ENCODE measurements around the gene TENT4A.
A peak's percentile ranks its signal among the peaks of the same experiment; 100 is the strongest.
"Not testable (repeated sequence)": the region's sequence is repeated elsewhere in the genome, so short reads cannot be mapped to it uniquely, and the experiment has no call there.

TENT4A gene

DNA sequence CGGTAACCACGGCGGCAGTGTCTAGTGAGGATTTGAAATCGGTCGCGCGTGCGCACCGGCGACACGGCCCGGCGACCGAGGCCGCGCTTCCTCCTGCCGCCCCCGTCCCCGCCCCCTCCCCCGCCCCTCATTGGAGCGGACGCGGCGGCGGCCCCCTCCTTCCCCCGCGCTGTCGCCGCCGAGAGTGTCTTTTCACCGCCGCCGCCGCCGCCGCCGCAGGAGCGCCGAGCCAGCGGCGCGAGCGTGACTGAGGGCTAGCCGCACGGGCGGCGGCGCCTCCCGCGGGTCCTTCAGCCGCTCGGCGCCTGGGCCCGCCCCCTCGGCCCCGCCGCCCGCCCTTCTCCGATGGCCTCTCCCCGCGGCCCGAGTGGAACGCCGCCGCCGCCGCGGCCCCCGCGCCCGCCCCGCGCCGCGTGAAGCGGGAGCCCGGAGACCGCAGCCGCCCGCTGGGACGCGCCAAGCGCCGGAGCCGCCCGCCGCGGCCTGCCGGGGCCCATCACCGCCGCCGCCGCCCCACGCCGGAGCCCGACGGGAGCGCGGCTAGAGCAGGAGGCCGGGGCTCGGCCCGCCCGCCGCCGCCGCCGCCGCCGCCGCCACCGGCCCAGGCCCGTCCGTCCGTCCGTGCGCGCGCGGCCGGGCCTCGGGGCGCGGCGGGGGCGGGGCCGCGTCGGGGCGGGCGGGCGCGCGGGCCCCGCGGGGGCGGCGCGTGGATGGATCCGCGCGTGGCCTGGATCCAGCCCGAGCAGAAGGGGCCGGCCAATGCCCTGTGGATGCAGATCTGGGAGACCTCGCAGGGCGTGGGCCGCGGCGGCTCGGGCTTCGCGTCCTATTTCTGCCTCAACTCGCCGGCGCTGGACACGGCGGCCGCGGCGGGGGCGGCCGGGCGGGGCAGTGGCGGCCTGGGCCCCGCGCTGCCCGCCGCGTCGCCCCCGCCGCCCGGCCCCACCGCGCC lies at the start of gene TENT4A:
Gene TENT4A (plus strand): TSS at position 159 of the 952 bp plus-strand sequence. CDS start 552 bp downstream, at position 711.
- TF ChIP-seq, protein P1, sequence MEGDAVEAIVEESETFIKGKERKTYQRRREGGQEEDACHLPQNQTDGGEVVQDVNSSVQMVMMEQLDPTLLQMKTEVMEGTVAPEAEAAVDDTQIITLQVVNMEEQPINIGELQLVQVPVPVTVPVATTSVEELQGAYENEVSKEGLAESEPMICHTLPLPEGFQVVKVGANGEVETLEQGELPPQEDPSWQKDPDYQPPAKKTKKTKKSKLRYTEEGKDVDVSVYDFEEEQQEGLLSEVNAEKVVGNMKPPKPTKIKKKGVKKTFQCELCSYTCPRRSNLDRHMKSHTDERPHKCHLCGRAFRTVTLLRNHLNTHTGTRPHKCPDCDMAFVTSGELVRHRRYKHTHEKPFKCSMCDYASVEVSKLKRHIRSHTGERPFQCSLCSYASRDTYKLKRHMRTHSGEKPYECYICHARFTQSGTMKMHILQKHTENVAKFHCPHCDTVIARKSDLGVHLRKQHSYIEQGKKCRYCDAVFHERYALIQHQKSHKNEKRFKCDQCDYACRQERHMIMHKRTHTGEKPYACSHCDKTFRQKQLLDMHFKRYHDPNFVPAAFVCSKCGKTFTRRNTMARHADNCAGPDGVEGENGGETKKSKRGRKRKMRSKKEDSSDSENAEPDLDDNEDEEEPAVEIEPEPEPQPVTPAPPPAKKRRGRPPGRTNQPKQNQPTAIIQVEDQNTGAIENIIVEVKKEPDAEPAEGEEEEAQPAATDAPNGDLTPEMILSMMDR (conservative IDR thresholded peaks at IDR 0.05; ENCODE audit: low read depth), result no peak
- peak within 1 kb of the TSS; percentile 99 for H3K27ac ChIP-seq
- ChIA-PET CTCF (no interaction called here), POLR2A (ENCODE audit: low non-redundant PET) (interaction anchor here (0.8 kb wide), 1 partner anchor 81 kb away, joined by 5 read pairs; the partner anchor contains the start of genes NSUN2 and SRD5A1)
- peak; percentile 97 for DNase-seq (ENCODE audit: low spot score)

DNA sequence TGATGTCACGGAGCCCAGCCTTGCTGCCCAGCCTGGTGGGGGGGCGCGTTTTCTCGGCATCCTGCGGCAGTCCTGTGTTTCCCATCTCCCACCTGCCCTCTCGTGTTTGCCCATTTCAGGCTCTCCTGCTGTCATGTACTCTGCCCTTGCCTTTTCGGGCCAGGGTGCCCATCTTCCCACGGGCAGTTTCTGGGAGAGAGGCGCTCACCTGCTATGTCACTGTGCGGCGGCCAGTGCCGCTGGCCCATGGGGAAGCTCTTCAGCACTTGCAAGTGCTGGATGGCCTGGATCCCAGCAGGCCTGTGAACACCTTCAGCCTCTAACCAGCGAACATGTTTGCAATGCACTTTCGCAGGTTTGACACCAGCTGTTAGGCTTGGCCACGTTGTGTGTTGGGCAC lies 46.5 kb upstream of the TENT4A start:
- ChIA-PET CTCF (no interaction called here), POLR2A (ENCODE audit: low non-redundant PET) (no interaction called here)
- TF ChIP-seq, protein P1 (conservative IDR thresholded peaks at IDR 0.05; ENCODE audit: low read depth), result no peak
- H3K27ac ChIP-seq, result no peak overlapping the region
- DNase-seq (ENCODE audit: low spot score), result no peak

DNA sequence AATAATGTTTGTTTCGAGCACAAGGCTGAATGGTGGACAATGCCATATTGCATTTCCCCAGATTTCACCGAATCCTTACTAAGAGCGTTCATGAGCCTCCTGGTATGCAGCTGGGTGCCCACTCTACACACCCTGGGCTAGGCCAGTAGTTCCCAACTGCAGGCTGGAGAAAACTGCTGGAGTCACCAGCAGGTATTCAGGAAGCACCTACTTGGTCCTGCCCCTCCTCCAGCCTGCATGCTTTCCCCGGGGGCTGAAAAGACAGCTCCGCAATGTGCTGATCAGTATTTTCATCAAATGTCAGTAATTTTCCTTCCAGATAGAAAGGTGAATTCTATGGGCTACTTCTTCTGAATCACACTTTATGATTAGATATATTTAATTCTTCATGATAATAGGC lies 45.6 kb upstream of the TENT4A start:
- DNase-seq (ENCODE audit: low spot score), result no peak
- TF ChIP-seq, protein P1 (conservative IDR thresholded peaks at IDR 0.05; ENCODE audit: low read depth), result no peak
- ChIA-PET CTCF (interaction anchor here (0.6 kb wide), 2 partner anchors 8 to 367 kb away, joined by 3 read pairs; no protein-coding TSS in a partner anchor), POLR2A (ENCODE audit: low non-redundant PET) (no interaction called here)
- H3K27ac ChIP-seq, result no peak overlapping the region

DNA sequence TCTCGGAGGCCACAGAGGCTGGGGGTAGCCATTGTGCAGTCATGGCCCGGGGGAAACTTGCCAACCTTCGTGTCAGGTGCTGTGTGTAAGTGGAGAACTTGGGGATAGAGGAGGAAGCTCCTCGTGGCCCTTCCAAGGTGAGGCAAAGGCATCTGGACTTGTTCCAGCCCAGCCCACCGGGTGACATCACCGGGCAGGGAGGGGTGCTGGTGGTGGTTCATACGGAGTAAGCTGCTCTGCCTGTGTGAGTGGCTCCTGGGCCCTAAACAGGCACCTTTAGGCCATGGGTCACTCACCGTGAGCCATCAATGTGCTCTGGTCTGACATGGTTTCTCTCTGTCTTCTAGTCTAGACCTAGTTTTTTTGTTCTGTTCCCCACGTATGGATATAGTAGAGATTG lies 44.5 kb upstream of the TENT4A start:
- CTCF ChIA-PET; H3K27ac ChIP-seq; DNase-seq (ENCODE audit: low spot score); POLR2A ChIA-PET (ENCODE audit: low non-redundant PET): not testable (repeated sequence)

DNA sequence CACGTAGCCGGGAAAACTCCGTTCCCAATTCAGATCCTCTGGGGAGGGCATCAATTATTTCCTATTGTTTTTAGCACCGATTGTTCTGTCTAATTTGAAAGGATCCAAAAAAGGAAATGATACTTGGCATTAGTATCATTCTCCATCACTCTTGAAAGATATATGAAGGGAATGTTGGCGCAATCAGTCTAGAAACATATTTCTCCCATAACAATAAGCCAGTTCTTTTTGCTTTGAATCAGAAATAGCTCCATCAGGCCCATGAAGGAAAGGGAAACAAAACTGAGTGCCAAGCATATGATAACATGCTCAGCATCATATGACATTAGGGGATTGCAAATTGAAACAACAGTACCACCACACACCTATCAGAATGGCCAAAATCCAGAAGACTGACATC lies 40.2 kb upstream of the TENT4A start:
- DNase-seq (ENCODE audit: low spot score), result no peak
- ChIA-PET POLR2A (ENCODE audit: low non-redundant PET) (no interaction called here), CTCF (interaction anchor here (0.6 kb wide), 1 partner anchor 156 kb away, joined by 3 read pairs; no protein-coding TSS in a partner anchor)
- no peak overlapping the region for H3K27ac ChIP-seq
- TF ChIP-seq, protein P1 (conservative IDR thresholded peaks at IDR 0.05; ENCODE audit: low read depth), result no peak

DNA sequence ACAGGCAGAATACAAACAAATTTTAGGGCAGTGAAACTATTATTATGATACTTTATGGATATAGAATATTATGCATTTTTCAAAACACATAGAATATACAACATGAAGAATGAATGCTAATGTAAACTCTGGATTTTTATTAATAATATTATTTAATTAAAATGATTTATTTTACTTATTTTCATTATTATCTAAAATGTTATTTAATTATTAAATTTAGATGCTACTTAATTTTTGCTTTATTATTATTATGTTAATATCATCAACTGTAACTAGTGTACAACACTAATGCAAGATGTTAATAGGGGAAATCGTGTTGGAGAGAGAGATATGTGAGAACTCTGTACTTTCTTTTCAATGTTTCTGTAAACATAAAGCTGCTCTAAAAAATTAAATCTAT lies 39.3 kb upstream of the TENT4A start:
- TF ChIP-seq, protein P1 (conservative IDR thresholded peaks at IDR 0.05; ENCODE audit: low read depth), result no peak
- DNase-seq (ENCODE audit: low spot score), result no peak
- H3K27ac ChIP-seq, result no peak overlapping the region
- ChIA-PET CTCF (interaction anchor here (0.5 kb wide), 1 partner anchor 125 kb away, joined by 3 read pairs; no protein-coding TSS in a partner anchor), POLR2A (ENCODE audit: low non-redundant PET) (interaction anchor here (0.6 kb wide), 1 partner anchor 21 kb away, joined by 3 read pairs; no protein-coding TSS in a partner anchor)

DNA sequence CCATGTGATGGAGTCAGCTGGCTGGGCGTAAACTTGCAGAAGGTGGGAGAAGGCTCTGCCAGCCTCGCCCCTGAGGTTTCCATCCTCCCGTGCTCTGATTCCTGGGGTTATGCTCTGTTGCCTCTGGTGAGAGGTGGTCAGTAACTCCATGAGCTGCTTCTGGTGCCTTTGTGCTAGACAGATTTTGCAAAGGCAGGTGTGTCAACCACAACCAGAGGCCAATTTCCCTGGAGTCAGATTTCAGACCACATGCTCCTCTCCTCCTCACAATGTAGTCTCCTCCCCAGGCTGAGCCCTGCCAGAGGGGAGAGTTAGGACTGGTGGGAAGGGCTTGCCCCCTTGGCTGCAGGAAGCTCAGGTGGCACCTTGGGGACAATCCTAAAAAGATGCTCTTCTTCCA lies 38.8 kb upstream of the TENT4A start:
- CTCF ChIA-PET, result interaction anchor here (0.5 kb wide), 1 partner anchor 125 kb away, joined by 3 read pairs; no protein-coding TSS in a partner anchor
- TF ChIP-seq, protein P1 (conservative IDR thresholded peaks at IDR 0.05; ENCODE audit: low read depth), result no peak
- no peak for DNase-seq (ENCODE audit: low spot score)
- POLR2A ChIA-PET (ENCODE audit: low non-redundant PET), result interaction anchor here (0.6 kb wide), 1 partner anchor 21 kb away, joined by 3 read pairs; no protein-coding TSS in a partner anchor
- H3K27ac ChIP-seq, result no peak overlapping the region

Measured in RWPE1 (cell line).